ENCODE results near the gene AXIN2.
"Not testable (repeated sequence)": the region's sequence is repeated elsewhere in the genome, so short reads cannot be mapped to it uniquely, and the experiment has no call there.

The AXIN2 gene

DNA sequence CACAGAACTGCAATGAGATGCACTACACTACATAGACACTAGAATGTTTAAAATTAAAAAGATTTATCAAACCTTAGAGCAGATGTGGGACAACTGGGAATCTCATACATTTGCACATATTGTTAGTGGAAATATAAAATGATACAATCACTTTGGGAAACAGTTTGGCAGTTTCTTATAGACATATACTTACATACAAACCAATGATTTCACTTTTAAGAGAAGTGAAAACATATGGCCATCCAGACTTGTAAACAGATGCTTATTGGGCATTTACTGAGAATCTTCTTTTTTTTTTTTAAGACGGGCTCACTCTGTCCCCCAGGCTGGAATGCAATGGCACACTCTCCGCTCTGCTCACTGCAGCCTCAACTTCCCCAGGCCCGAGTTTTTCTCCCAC lies 50.1 kb downstream of the AXIN2 start:
- no peak overlapping the region for H3K4me3 ChIP-seq (ENCODE audit: low read depth, low read length)
- DNase-seq (ENCODE audit: low read depth, low spot score): no peak
- TF ChIP-seq, protein P1, sequence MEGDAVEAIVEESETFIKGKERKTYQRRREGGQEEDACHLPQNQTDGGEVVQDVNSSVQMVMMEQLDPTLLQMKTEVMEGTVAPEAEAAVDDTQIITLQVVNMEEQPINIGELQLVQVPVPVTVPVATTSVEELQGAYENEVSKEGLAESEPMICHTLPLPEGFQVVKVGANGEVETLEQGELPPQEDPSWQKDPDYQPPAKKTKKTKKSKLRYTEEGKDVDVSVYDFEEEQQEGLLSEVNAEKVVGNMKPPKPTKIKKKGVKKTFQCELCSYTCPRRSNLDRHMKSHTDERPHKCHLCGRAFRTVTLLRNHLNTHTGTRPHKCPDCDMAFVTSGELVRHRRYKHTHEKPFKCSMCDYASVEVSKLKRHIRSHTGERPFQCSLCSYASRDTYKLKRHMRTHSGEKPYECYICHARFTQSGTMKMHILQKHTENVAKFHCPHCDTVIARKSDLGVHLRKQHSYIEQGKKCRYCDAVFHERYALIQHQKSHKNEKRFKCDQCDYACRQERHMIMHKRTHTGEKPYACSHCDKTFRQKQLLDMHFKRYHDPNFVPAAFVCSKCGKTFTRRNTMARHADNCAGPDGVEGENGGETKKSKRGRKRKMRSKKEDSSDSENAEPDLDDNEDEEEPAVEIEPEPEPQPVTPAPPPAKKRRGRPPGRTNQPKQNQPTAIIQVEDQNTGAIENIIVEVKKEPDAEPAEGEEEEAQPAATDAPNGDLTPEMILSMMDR (IDR thresholded peaks at IDR 0.05; ENCODE audit: low read depth, low read length): no peak
- in situ Hi-C loops (cut with HindIII; ENCODE audit: low sequenced_read_pairs): no loop called here

DNA sequence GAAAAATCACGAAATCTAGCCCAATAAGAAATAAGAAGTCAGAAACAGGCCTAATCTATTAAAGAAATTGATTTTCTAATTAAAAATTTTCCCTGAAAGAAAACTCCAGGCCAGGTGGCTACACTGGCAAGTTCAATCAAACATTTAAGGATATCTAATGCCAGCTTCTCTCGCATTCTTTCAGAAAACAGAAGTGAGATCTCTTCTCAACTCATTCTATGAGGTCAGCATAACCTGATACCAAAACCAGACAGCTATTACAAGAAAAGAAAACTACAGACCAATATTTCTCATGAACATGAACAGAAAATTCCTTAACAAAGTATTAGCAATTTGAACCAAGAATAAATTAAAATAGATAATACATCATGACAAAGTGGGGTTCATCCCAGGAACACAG lies 52.4 kb downstream of the AXIN2 start:
- H3K4me3 ChIP-seq (ENCODE audit: low read depth, low read length): no peak overlapping the region
- no peak for DNase-seq (ENCODE audit: low read depth, low spot score)
- TF ChIP-seq, protein P1 (IDR thresholded peaks at IDR 0.05; ENCODE audit: low read depth, low read length): no peak
- in situ Hi-C loops (cut with HindIII; ENCODE audit: low sequenced_read_pairs): no loop called here

DNA sequence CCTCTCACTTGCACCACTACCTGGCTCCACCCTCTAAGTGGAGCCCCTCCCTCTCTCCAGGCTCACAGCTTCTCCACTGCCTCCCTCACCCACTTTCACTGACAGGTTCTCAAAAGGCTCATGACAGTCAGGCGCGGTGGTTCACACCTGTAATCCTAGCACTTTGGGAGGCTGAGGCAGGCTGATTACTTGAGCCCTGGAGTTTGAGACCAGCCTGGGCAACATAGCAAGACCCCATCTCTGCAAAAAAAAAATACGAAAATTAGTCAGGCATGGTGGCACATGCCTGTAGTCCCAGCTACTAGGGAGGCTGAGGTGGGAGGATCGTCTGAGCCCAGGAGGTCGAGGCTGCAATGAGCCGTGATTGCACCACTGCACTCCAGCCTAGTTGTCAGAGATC lies 56.8 kb downstream of the AXIN2 start:
- in situ Hi-C loops (cut with HindIII; ENCODE audit: low sequenced_read_pairs); H3K4me3 ChIP-seq (ENCODE audit: low read depth, low read length); DNase-seq (ENCODE audit: low read depth, low spot score): not testable (repeated sequence)

DNA sequence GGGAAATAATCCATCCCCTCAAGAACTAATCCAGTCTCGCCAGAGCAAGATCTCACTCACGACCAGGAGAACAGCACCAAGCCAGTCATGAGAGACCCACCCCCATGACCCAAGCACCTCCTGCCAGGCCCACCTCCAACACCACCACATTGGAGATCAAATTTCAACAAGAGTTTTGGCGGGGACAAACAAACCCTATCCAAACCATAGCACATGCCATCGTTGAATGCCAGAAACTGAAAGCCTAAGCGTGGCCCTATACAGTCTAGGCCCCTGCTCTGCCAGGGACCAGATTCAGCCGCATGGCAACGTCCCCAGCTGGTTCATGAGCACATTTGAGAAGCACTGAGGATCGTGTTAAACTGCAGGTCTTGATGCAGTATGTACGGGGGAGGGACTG lies 57.3 kb downstream of the AXIN2 start:
- DNase-seq (ENCODE audit: low read depth, low spot score): no peak
- no peak overlapping the region for H3K4me3 ChIP-seq (ENCODE audit: low read depth, low read length)
- TF ChIP-seq, protein P1 (IDR thresholded peaks at IDR 0.05; ENCODE audit: low read depth, low read length): no peak
- in situ Hi-C loops (cut with HindIII; ENCODE audit: low sequenced_read_pairs): no loop called here

DNA sequence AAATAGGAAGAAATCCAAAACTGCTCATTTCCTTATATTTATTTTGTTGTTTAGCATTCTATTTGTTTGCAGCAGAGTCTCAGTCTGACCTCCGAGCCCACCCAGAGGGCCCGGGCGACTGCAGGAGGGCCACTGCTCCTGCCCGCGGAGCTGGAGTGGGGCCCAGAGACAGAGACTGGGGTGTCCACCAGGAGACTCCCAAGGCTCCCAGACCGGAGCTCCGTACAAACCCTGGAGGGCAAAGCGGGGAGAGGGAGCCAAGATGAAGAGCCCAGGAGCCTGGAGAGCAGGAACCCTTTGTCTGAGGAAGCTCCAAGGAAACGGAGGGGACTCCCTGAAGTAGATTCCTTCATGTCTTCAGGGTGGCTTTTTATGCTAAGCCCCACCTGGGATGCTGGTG lies 57.9 kb downstream of the AXIN2 start:
- no peak for DNase-seq (ENCODE audit: low read depth, low spot score)
- TF ChIP-seq, protein P1 (IDR thresholded peaks at IDR 0.05; ENCODE audit: low read depth, low read length): no peak
- no peak overlapping the region for H3K4me3 ChIP-seq (ENCODE audit: low read depth, low read length)
- in situ Hi-C loops (cut with HindIII; ENCODE audit: low sequenced_read_pairs): no loop called here

DNA sequence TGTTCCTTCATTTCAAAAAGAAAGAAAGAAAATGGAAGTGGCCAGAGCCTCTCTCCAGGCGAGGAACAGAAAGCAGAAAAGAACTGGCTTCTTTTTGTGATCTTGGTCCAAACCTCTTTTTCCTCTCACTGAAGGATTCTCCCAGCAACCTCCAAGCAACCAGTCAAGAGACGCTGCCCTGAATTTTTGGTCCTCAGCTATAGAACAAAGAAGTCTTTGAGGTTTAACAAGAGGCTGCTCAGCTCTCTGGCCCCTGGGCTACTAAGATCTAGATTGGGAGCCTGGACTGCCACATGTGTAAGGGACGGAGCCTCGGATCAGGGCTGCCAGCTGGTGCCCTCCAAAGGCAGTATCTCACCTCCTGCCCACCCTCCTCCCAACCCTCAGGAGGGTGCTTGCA lies 62.6 kb downstream of the AXIN2 start:
- no peak overlapping the region for H3K4me3 ChIP-seq (ENCODE audit: low read depth, low read length)
- no peak for DNase-seq (ENCODE audit: low read depth, low spot score)
- in situ Hi-C loops (cut with HindIII; ENCODE audit: low sequenced_read_pairs): no loop called here
- TF ChIP-seq, protein P1 (IDR thresholded peaks at IDR 0.05; ENCODE audit: low read depth, low read length): no peak

DNA sequence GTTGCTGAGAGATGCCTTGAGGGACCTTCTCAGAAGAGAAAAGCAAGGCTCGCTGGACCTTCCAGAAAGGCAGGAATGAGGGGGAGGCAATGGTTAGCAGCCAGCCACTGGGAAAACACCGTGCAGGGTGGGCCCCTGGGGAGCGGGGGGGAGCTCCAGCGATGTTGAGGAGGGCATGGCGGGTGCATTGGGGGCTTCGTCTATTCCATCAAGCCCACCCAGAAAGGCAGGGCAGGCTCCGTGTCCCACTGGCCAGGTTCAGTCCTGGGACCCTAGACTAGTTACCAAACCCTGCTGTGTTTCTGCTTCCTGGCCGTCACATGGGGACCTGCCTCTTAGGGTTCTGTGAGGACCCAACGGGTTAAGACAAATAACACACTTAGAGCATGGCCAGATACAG lies 64.6 kb downstream of the AXIN2 start:
- in situ Hi-C loops (cut with HindIII; ENCODE audit: low sequenced_read_pairs): no loop called here

More for the DNA sequence above, 64.6 kb downstream of the AXIN2 start:
- TF ChIP-seq, protein P1 (IDR thresholded peaks at IDR 0.05; ENCODE audit: low read depth, low read length): no peak
- DNase-seq (ENCODE audit: low read depth, low spot score): no peak
- no peak overlapping the region for H3K4me3 ChIP-seq (ENCODE audit: low read depth, low read length)

Data from astrocyte of the spinal cord (primary cell).